SJSA1 (cell line): ENCODE measurements around the gene SERPINE2. TPM values are rescaled to one million over a fixed set of nuclear protein-coding genes. Genes with fewer than 3 reads are reported as not detected.

Experiments used
- DNase-seq, 2 experiments: peaks; one replicate each; pipeline ENCODE4 v3.0.0-alpha.2; 2015 to 2020; ENCODE audit warnings: low spot score in 2 of 2, low read depth in 1 of 2
- H3K27ac ChIP-seq: fragments of 250-450 bp; sonication (Bioruptor Pico); 2 replicates; pipeline ENCODE4 v1.5.1; 2020; ENCODE audit warnings: mild to moderate bottlenecking, moderate library complexity
- H3K27me3 ChIP-seq: fragments of 250-450 bp; sonication (Bioruptor Pico); replicated peaks from 2 replicates; pipeline ENCODE4 v1.5.1; 2020; ENCODE audit warnings: mild to moderate bottlenecking, moderate library complexity
- H3K36me3 ChIP-seq: fragments of 250-450 bp; sonication (Bioruptor Pico); 2 replicates; pipeline ENCODE4 v1.5.1; 2020; ENCODE audit warnings: mild to moderate bottlenecking
- H3K4me1 ChIP-seq: fragments of 250-450 bp; sonication (Bioruptor Pico); replicated peaks from 2 replicates; pipeline ENCODE4 v1.6.1; 2021; ENCODE audit warnings: mild to moderate bottlenecking
- H3K4me3 ChIP-seq: fragments of 250-450 bp; sonication (Bioruptor Pico); 2 replicates; pipeline ENCODE4 v1.5.1; 2020; ENCODE audit warnings: mild to moderate bottlenecking
- H3K9me3 ChIP-seq: fragments of 250-450 bp; sonication (Bioruptor Pico); replicated peaks from 2 replicates; pipeline ENCODE4 v1.5.1; 2020; ENCODE audit warnings: mild to moderate bottlenecking
- total RNA-seq: library from RNA; depleted of rRNA; stranded (reverse); fragments of >200 nt; shearing (Covaris generic); gene quantifications from 2 replicates; pipeline ENCODE4 v1.2.3, GENCODE V29; 2014

The SERPINE2 gene
- total RNA-seq, 1 experiment from 2014 or later = 45.5 TPM

DNA sequence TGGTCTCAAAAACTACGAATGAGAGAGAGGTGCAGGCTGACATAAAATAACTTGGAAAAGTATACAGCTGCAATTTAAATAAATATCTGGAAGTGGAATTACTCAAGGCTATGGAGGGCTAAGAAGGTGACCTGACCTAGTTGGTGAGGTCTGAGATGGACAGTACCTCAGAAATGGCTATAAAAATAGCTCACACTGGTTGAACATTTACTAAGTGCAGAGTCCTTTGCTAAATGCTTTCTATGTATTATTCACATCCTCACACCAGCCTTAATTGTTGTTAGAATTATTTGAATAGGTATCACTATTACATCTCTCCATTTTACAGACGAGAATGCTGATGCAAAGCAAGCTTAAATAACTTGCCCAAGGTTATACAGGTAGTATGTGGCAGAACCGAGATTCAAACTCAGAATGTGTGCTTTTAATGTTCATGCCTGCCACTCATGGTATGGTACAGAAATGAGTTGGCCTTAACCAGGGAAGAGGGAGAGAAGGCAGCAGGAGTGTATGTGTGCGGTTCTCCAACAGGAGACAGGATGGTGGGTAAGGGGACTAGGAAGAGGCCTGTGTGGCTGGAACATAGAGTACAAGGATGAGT lies 44.4 kb downstream of the SERPINE2 start:
- Histone ChIP-seq H3K36me3 (peaks cover 33% of the 10 kb centered on the region), H3K27me3 (no peaks in the 10 kb centered on the region), H3K27ac (no peak overlapping the region), H3K9me3 (no peaks in the 10 kb centered on the region; the same call in 1 of the 2 replicates), H3K4me3 (no peak overlapping the region), H3K4me1 (peaks cover 21% of the 10 kb centered on the region)
- no peak for DNase-seq

DNA sequence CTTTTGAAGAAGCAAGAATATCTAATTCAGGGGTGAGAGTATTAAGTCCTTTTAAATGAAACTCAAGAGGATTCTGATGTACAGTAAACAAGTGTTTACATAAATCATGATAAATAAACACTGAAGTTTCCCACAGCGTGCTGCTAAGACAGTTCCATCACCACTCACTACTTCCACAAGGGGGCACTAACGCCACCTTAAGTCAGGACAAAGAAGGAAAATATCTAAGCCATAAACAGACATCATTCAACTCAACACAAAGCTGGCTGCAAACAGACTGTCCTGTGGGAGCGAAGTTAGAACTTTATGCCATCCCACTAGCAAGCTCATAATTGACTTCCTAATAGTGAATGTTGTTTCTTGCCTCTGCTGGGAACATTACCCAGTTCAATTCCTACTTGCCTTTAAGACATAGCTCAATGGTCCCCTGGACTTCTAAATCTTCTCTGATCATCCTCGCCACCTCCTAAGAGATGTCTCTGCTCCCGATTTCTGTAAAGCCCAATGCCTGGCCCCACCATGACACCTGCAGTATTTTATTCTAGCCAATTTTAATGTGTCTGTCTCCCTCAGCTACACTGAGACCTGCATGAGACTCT lies 45.4 kb downstream of the SERPINE2 start:
- Histone ChIP-seq H3K27me3 (no peaks in the 10 kb centered on the region), H3K27ac (no peak overlapping the region), H3K9me3 (no peaks in the 10 kb centered on the region; the same call in 1 of the 2 replicates), H3K4me1 (peaks cover 20% of the 10 kb centered on the region), H3K4me3 (no peak overlapping the region), H3K36me3 (peaks cover 35% of the 10 kb centered on the region)
- peak; percentile 69 to 72 for DNase-seq

DNA sequence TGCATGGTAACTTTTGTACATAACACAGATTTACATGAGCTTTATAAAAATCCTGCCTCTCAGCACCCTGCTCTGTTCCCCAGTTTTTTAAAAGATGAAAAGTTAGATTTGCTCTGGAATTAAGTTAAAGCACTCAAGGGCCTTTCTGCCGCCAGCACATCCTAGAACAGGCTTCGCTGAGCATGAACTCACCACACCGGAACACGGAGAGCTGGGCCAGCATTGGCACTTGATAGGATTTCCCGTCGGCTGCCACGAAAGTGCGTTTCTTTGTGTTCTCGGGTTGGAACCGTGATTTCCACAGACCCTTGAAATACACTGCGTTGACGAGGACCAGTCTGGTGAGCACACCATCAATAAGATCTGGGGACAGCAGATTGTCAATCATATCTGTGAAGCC lies 47.5 kb downstream of the SERPINE2 start:
- no peak overlapping the region for H3K4me3 ChIP-seq
- H3K27ac ChIP-seq = no peak overlapping the region
- DNase-seq = no peak
- no peaks in the 10 kb centered on the region; the same call in 1 of the 2 replicates for H3K9me3 ChIP-seq
- H3K4me1 ChIP-seq = peaks cover 3% of the 10 kb centered on the region
- peaks cover 28% of the 10 kb centered on the region for H3K36me3 ChIP-seq
- no peaks in the 10 kb centered on the region for H3K27me3 ChIP-seq

DNA sequence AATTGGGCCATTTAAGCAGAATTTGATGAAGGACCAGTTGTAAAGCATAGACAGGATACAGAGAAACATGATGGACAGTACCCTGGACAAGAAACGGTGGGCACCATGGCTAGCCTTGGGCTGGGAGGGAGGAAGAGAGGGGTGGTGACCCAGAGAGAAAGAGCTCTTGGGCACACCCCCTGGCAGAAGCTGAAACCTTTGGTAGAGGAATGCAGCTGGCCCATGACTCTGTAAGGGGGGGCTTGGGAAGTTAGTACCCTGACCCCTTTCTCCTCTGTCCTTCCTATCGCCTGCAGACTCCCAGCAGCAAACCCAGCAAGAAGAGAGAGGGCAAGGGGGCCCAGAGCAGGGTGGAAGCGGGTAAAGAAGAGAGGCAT lies 49.2 kb downstream of the SERPINE2 start:
- H3K27ac ChIP-seq = no peak overlapping the region

DNA sequence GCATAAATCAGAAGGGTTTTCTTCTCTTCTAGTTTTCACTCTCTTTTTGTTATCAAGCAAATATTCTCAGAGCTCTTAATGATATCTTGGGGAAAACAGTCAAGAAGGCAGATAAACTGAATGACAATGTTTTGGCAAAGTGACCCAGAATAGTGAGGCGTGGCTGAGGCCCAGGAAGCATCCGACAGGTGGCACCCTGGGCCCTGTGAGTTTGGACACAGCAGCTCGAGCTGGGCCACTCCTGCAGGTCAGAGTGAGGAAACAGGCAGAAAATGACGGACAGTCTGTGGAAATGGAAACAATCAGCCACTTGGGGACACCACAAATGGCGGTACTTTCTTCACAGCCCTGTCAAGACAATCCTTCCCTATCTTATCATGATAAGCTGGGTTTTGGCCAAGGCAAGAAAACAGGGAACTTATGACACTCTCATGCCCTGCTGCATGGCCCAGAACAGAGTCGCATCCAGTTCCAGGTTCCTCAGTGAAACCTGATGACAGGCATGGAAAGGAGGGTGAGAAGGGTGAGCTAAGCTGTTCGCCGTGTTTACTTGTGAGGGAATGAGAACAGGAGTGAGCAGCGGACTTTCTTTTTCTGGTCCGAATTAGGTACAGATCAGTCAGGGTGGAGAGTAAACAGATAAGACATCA lies 49.8 kb downstream of the SERPINE2 start:
- Histone ChIP-seq H3K27ac (no peak overlapping the region), H3K27me3 (no peaks in the 10 kb centered on the region), H3K9me3 (no peaks in the 10 kb centered on the region), H3K36me3 (peaks cover 22% of the 10 kb centered on the region), H3K4me1 (peaks cover 3% of the 10 kb centered on the region), H3K4me3 (no peak overlapping the region)
- DNase-seq = no peak

More for the DNA sequence above, 49.2 kb downstream of the SERPINE2 start:
- no peak overlapping the region for H3K4me3 ChIP-seq
- H3K27me3 ChIP-seq = no peaks in the 10 kb centered on the region
- H3K9me3 ChIP-seq = no peaks in the 10 kb centered on the region
- H3K36me3 ChIP-seq = peaks cover 19% of the 10 kb centered on the region
- DNase-seq = no peak
- peaks cover 3% of the 10 kb centered on the region for H3K4me1 ChIP-seq

DNA sequence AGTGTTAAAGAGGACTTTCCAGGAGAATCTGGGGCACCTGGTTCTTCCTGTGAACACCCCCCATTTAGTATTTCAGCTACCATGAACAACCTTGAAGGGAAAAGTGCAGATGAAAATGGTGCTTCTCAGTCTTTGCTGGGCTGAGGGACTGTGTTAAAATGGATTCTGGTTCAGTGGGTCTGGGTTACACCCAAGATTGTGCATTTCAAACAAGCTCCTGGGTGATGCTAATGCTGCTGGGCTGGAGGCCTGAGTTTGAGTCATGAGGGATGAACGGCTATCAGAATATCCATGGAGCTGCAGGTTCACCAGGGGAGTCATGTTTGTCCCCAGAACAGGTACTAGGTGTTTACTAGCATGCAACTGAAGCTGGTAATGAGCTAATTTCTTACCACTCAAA lies 57.8 kb downstream of the SERPINE2 start:
- H3K4me3 ChIP-seq = no peak overlapping the region
- no peak overlapping the region for H3K27ac ChIP-seq
- no peak for DNase-seq
- peaks cover 24% of the 10 kb centered on the region for H3K4me1 ChIP-seq
- H3K36me3 ChIP-seq = peaks cover 40% of the 10 kb centered on the region
- no peaks in the 10 kb centered on the region for H3K27me3 ChIP-seq
- H3K9me3 ChIP-seq = no peaks in the 10 kb centered on the region

DNA sequence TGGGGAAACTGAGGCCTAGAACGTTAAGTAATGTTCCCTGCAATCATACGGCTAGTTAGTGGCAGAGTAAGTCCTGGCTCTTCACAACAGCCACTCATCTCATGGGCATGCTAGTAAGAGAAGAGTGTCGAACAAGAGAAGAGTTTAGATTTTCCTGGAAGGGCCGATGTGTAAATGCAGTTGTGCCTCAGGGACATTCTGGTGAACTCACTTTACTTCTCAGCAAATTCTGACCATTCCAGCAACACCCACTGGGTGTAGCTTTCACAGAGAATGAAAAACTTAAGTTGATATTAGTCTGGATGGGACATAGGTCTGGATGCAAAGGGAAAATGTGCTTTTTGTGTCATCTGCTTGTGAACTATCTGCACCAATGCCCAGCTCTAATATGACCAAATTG lies 58.3 kb downstream of the SERPINE2 start:
- no peak overlapping the region for H3K27ac ChIP-seq
- H3K9me3 ChIP-seq = no peaks in the 10 kb centered on the region
- peaks cover 28% of the 10 kb centered on the region for H3K4me1 ChIP-seq
- peaks cover 39% of the 10 kb centered on the region for H3K36me3 ChIP-seq
- no peak for DNase-seq
- no peak overlapping the region for H3K4me3 ChIP-seq
- no peaks in the 10 kb centered on the region for H3K27me3 ChIP-seq

DNA sequence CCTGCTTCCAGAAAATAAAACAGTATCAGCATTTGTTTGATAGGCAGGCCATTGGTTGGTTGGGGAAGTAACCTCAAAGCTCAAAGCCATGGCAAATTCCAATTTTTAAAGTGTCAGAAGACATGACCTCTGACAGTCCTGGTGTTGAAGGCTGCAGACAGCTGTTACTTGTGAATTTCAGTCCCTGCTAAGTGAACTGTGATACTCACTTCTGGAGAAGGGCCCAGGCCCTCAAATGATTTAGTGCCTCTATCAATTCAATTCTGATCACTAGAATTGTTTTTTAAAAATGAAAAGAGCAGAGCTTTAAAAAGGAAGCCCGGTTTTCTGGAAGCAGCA lies 58.7 kb downstream of the SERPINE2 start:
- Histone ChIP-seq H3K9me3 (no peaks in the 10 kb centered on the region), H3K27me3 (no peaks in the 10 kb centered on the region), H3K4me1 (peaks cover 32% of the 10 kb centered on the region), H3K27ac (no peak overlapping the region), H3K36me3 (peaks cover 35% of the 10 kb centered on the region), H3K4me3 (no peak overlapping the region)
- no peak for DNase-seq

DNA sequence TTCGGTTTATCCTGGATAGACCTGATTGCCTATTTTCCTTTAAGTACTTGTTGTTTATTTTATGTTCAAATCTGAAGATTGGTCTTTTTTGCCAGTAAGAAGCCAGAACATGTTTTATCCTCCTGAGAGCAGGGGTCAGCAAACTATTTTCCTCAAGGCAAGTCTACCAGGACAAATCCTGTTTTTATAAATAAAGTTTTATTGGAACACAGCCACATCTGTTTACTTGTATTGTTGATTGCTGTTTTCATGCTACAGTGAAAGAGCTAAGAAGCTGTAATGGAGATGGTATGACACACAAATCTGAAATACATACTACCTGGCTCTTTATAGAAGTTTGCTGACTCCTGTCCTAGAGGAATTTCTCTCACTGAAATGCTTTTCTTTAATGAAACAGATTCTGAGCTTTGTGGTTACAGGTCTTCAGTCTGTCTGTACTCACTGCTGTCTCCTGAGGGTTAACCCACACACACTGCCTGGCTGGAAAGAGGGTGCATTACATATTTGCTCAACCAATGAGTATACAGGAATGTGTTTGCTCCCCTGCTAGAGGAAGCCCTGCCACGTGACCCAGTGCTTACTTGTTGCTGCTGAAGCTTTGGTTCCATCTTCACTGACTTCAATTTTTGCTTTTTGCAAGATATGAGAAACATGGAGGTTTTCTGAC lies 59.2 kb downstream of the SERPINE2 start:
- H3K36me3 ChIP-seq = peaks cover 35% of the 10 kb centered on the region
- no peaks in the 10 kb centered on the region for H3K27me3 ChIP-seq
- H3K9me3 ChIP-seq = no peaks in the 10 kb centered on the region
- H3K4me3 ChIP-seq = no peak overlapping the region
- peaks cover 36% of the 10 kb centered on the region for H3K4me1 ChIP-seq
- DNase-seq = peak in 1 of 2 experiments; percentile 33
- H3K27ac ChIP-seq = no peak overlapping the region

DNA sequence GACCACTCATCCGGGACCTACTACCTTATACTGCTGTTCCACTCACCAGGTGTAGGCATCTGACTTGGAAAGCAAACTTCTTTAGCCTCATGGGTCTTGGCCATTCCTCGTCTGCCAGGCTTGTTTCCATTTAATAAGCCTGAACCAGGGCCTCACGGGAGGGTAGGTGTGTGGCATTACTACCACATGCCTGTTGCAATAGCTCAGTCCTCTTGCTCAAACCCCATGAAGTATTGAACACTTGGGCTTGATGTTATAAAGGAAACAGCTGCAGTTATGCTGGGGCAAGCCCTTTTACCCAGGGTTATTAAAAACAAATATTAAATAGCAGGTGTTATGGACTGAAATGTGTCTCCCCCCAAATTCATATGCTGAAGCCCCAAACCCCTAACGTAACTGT lies 60.6 kb downstream of the SERPINE2 start:
- Histone ChIP-seq H3K27me3 (no peaks in the 10 kb centered on the region), H3K27ac (no peak overlapping the region), H3K36me3 (peaks cover 26% of the 10 kb centered on the region), H3K9me3 (no peaks in the 10 kb centered on the region), H3K4me3 (no peak overlapping the region), H3K4me1 (peaks cover 36% of the 10 kb centered on the region)
- DNase-seq = no peak

DNA sequence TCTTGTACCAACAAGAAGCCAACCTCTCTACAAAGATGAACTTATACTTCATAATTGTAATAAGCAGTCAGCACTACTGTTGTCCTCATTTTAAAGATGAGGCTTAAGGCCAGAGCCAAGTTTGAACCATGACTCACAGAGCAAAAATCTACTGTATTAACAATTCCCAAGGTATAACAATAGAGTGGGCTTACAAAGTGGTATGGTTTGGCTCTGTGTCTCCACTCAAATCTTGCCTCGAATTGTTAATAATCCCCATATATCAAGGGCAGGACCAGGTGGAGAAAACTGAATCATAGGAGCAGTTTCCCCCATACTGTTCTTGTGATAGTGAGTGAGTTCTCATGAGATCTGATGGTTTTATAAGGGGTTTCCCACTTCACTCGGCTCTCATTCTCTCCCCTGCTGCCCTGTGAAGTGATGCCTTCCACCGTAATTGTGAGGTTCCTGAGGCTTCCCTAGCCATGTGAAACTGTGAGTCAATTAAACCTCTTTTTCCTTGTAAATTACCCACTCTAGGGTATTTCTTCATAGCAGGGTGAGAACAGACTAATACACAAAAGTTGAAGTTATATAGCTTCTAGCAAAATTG lies 62.4 kb downstream of the SERPINE2 start:
- Histone ChIP-seq H3K36me3 (peaks cover 18% of the 10 kb centered on the region), H3K4me1 (peaks cover 36% of the 10 kb centered on the region), H3K4me3 (no peak overlapping the region), H3K9me3 (no peaks in the 10 kb centered on the region), H3K27ac (peak overlapping the region; percentile 41; the same call in 1 of the 2 replicates), H3K27me3 (no peaks in the 10 kb centered on the region)
- DNase-seq = peak in 1 of 2 experiments; percentile 81

DNA sequence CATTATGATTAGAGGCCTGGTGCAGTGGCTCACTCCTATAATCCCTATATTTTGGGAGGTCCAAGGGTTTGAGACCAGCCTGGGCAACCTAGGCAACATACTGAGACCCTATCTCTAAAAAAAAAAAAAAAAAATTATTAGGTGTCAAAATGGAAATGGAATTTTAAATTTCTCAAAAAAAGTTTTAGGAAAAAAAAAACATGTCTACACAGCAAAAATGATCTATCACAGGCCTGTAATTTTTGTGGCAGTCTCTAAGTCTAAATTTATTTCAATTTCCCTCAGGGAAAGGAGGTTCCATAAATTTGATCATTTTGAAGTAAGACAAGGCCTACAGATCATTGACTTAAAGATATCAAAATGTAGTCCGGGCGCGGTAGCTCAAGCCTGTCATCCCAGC lies 65.5 kb downstream of the SERPINE2 start:
- H3K4me3 ChIP-seq = no peak overlapping the region
- H3K36me3 ChIP-seq = peaks cover 1% of the 10 kb centered on the region; the same call in 1 of the 2 replicates
- no peak for DNase-seq
- no peak overlapping the region for H3K27ac ChIP-seq
- no peaks in the 10 kb centered on the region for H3K9me3 ChIP-seq
- peaks cover 27% of the 10 kb centered on the region for H3K4me1 ChIP-seq
- no peaks in the 10 kb centered on the region for H3K27me3 ChIP-seq

DNA sequence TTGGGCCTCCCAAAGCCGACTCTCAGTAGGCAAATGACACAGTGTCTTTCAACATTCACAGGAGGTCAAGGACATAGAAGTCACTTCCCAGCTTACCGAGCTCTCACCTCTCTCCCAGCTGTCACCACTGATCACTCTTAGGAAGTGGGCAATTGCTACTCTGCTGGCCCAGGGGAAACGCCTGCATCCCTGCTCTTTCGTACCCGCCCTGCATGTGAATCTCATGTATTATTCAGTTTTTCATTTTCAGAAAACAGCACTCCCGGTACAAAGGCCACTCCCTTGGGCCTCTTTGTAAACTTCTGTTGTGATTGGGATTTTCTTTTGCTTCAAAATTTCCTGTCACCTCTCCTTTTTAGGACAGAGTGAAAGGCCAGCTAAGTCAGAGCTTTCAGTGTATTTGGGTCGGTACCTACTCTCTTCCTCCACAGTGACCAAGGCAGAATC lies 66.4 kb downstream of the SERPINE2 start:
- H3K4me3 ChIP-seq = no peak overlapping the region
- no peaks in the 10 kb centered on the region for H3K9me3 ChIP-seq
- peaks cover 9% of the 10 kb centered on the region; the same call in 1 of the 2 replicates for H3K36me3 ChIP-seq
- H3K4me1 ChIP-seq = peaks cover 26% of the 10 kb centered on the region
- no peak for DNase-seq
- no peak overlapping the region for H3K27ac ChIP-seq
- no peaks in the 10 kb centered on the region for H3K27me3 ChIP-seq
